SIG-M5 (cell line): ENCODE measurements around the gene SPDYE8.
"Not testable (repeated sequence)": the region's sequence is repeated elsewhere in the genome, so short reads cannot be mapped to it uniquely, and the experiment has no call there.

Experiments
- DNase-seq: peaks from one replicate; lab custom pipeline; 2025; lab: John Stamatoyannopoulos, UW

SPDYE8 gene, protein sequence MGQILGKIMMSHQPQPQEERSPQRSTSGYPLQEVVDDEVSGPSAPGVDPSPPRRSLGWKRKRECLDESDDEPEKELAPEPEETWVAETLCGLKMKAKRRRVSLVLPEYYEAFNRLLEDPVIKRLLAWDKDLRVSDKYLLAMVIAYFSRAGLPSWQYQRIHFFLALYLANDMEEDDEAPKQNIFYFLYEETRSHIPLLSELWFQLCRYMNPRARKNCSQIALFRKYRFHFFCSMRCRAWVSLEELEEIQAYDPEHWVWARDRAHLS

DNA sequence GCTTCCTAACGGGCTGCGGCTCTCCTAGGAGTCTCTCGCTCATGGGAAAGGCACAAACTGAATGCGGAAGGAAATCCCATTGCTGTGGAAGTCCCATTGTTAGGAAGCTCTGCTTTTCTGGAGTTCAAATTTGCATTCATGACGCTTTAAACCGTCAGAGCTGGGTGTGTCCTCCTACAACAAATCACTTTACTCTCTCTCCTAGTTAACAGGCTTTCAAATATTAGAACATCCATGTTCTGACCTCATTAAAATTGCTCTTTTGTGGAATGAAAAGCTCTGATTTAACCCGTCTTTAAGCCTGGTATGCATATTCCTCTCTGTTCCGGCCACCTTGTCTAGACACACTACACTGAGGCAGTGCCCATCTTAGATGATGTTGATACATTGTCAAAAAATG lies at the start of gene SPDYE8:
Gene SPDYE8, minus strand, starts transcription at position 101 of the 400 bp plus-strand sequence. CDS start 1,800 bp downstream, outside the sequence.
- DNase-seq: not testable (repeated sequence)

DNA sequence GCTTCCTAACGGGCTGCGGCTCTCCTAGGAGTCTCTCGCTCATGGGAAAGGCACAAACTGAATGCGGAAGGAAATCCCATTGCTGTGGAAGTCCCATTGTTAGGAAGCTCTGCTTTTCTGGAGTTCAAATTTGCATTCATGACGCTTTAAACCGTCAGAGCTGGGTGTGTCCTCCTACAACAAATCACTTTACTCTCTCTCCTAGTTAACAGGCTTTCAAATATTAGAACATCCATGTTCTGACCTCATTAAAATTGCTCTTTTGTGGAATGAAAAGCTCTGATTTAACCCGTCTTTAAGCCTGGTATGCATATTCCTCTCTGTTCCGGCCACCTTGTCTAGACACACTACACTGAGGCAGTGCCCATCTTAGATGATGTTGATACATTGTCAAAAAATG lies 28.2 kb upstream of the SPDYE8 start, which contains the start of gene SPDYE11:
Gene SPDYE11, minus strand, starts transcription at position 101 of the 400 bp plus-strand sequence. CDS start 1,800 bp downstream, outside the sequence.
- DNase-seq: not testable (repeated sequence)

DNA sequence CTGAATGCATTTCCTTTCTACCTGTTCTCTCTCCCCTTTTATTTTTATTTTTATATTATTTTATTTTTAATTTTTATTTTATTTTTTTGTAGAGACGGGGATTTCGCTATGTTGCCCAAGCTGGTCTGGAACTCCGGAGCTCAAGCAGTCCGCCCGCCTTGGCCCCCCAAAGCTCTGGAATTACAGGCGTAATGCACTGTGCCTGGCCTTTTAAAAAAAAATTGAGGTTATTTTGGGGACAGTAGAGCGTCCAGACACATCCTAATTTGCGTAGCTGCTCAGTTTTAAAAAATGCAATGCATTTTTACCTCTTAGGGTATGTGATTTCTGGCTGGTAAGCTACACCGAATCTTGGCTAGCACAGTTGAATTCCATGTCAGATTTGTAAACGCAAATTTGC lies 23.1 kb downstream of the SPDYE8 start:
- DNase-seq: not testable (repeated sequence)

DNA sequence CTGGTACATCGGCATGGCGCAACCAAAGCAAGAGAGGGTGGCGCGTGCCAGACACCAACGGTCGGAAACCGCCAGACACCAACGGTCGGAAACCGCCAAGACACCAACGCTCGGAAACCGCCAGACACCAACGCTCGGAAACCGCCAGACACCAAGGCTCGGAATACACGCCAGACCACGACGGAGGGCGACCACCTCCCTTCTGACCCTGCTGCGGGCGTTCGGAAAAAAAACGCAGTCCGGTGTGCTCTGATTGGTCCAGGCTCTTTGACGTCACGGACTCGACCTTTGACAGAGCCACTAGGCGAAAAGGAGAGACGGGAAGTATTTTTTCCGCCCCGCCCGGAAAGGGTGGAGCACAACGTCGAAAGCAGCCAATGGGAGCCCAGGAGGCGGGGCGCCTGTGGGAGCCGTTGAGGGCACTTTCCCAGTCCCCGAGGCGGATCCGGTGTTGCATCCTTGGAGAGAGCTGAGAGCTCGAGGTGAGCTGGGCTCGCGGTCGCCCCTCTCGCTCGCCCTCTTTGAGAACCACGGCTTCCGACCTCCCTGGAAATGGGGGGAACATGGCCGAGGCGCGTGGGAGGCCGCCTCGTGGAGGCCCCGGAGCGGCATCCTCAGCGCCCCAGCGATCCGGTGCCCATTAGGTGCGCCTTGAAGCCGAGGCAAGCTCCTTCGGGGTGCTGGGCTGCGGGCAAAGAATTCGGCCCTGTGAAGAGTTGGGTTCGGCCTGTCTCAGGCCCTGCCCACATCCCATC lies 23.7 kb downstream of the SPDYE8 start:
- not testable (repeated sequence) for DNase-seq

DNA sequence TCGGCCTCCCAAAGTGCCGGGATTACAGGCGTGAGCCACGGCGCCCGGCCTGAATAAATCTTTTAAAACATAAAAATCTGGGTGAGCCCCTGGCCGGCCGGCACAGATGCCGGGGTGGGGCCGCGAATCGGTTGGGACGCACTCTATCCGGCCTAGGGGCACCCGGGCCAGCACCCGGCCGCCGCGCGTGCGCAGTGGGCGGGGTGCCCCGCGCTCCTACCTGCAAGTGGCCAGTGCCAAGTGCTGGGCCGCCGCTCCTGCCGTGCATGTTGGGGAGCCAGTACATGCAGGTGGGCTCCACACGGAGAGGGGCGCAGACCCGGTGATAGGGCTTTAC lies 24.2 kb downstream of the SPDYE8 start:
- not testable (repeated sequence) for DNase-seq

DNA sequence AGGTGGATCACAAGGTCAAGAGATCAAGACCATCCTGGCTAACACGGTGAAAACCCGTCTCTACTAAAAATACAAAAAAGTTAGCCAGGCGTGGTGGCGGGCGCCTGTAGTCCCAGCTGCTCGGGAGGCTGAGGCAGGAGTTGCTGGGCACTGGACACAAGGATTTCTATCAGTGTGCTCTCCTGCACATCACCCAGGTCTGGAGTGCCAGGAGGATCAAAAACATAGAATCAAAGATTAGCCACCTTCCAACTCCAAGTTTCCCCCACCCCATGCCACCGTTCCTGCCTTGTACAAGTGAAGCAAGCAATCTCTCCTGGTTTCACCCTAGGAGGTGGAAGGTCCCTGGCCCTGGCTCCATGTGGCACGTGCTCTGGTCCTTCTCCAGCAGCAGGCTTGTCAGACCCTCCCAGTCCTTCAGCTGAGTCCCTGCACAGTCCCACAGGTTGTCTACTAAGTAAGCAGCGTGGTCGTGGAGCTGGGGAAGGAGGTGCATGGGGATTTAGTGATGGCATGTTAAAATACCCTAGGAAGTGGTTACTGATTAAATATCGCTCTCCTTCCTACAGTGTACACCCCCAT lies 31.6 kb downstream of the SPDYE8 start:
- not testable (repeated sequence) for DNase-seq

DNA sequence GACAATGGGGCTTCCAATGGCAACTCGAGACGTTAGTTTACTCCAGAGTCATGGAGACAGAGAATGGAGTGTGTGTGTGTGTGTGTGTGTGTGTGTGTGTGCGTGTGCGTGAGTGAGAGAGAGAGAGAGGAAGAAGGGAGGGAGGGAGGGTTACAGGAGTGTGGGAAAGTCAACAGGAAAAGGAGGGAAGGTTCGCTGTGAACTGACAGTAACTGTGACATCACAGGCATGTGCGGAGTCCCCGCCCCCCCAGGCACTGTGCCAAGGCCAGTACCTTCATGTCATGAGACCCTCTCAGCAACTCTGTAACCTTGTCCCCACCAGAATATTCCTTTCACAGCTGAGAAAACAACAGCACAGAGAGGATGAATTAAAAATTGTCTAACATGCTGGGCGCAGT lies 32.1 kb downstream of the SPDYE8 start:
- not testable (repeated sequence) for DNase-seq

DNA sequence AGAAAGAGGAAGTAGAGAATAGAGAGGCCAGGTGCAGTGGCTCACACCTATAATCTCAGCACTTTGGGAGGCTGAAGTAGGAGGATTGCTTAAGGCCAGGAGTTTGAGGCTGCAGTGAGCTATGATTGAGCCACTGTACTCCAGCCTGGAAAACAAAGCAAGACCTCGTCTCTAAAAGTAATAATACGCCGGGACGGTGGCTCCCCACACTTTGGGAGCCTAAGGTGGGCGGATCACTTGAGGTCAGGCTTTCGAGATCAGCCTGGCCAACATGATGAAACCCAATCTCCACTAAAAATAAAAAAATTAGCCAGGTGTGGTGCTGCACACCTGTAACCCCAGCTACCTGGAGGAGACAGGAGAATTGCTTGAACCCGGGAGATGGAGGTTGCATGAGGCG lies 34.1 kb downstream of the SPDYE8 start:
- not testable (repeated sequence) for DNase-seq

DNA sequence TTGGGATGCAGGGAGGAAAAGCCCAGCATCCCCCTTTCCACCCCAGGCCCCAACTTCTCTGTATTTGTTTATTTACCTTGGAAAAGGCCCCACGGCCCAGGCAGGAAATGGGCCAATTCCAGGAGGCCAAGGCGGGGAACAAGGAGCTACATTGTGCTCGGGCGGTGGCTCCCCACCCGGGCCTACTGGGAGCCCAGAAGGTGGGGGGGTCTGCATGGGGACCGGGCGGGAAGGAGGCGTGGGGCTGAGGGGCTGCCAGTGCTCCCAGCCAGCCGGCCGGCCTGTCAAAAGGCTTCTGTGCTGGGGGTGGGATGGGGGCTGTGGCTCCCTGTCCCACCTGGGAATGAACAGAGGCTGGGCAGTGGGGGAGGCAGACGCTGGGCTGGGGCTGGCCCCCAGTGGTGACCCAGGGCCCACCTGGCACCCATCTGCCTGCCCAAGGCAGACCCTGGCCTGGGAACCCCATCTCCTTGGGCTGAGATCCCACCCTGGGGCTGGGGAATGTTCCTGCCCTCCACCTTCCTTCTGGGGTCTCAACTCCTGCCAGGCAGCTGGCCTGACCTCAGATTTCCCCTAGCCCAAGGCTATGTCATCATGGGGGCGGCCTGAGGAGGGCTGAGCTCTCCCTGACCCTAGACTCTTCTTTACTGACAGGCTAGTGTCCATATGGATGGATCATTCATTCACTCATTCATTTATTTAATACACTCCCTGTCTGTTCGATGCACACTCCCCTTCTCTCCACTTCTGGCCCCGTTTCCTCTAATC lies 39.2 kb downstream of the SPDYE8 start:
- DNase-seq: not testable (repeated sequence)

DNA sequence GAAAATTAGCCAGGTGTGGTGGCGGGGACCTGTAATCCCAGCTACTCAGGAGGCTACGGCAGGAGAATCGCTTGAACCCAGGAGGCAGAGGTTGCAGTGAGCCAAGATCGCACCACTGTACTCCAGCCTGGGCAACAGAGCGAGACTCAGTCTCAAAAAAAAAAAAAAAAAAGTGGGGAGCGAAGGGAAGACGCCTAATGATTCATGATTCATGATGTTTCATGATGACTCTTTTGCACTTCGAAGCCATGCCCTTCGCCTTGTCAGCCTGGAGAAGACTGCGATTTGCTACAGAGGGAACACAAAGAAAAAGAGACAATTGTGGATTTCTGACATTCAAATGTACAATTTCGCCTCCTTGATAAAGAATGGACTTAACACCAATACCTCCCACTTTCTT lies 47.5 kb downstream of the SPDYE8 start:
- not testable (repeated sequence) for DNase-seq

DNA sequence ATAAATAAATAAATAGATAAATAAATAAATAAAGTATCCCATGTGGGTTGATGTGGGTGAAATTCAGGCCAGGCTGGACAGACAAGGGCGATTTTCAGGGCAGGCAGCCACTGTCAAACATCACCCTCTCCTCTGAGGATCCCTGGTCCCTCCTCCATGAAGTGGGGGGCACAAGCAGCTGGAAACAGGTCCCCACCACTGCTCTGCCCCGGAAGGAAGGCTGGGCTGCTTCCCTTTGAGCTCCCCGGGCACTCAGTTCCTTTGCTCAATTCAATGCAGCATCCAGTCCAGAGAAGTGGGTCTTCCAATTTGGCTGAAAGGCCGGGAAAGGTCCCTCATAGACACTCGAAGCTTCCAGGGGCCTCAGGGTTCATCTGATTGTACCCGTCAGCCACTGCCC lies 49.2 kb downstream of the SPDYE8 start:
- DNase-seq: not testable (repeated sequence)

DNA sequence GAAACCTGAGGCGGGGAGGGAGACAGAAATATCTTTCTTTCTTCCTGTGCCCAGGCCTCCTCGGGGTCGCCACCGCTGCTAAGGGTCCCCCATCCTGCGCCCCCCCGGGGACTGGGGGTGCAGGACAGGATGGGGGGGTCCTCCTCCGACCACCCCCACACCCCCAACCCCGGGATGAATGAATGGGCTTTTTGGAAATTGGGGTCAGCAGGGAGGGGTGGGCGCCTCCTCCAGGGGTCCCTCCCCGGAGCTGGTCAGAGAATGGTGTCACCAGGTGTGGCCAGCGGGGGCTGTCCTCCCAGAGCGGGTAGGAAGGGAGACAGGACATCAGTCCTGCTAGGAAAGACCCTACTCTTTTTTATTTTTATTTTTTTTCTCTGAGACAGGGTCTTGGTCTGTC lies 53.1 kb downstream of the SPDYE8 start:
- DNase-seq: not testable (repeated sequence)

DNA sequence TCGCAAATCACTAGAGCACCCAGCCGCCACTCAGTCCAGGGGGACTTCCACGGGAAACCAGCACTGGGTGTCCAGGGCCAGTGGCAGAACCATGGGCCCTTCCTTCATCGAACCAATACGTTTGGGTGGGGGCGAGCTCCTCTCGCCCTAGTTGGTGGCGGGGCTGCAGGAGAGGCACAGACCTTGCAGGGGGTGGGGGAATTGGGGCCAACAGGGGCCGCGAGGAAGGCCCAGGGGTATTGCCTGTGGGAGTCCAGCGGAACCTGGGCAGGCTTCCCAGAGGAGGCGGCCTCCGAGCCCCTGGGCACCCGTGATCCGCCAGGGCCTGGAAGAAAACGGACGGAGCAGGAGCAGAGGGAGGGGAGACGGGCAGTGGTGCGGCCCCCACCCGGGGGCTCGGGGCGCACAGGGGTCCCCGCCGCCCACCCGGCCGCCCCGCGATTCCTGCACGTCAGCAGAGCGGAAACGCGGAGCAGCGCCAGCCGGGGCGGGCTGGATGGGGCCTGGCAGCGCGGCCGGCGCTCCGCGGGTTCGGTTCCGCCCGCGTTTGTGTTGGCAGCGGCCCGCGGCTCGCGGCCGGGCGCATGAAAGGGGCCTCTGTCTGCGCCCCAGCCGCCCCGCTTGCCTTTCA lies 53.8 kb downstream of the SPDYE8 start:
- DNase-seq: not testable (repeated sequence)

DNA sequence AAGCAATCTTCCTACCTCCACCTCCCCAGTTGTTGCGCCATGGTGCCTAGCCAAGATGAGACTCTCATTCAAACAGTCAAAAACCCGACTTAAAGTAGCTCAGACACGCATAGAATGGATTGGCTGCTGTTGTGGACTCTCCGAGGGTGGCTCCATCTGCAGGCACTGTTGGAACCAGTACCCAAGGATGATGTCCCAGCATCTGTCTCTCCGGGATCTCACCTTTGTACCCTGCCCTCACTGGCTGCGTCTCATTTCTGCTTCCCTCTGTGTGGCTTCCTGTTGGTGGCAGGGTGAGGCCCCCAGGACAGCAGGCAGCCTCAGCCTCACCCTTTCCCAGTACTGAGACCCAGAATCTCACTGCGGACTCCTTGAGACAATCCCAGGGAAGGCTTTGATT lies 54.8 kb downstream of the SPDYE8 start:
- DNase-seq: not testable (repeated sequence)

DNA sequence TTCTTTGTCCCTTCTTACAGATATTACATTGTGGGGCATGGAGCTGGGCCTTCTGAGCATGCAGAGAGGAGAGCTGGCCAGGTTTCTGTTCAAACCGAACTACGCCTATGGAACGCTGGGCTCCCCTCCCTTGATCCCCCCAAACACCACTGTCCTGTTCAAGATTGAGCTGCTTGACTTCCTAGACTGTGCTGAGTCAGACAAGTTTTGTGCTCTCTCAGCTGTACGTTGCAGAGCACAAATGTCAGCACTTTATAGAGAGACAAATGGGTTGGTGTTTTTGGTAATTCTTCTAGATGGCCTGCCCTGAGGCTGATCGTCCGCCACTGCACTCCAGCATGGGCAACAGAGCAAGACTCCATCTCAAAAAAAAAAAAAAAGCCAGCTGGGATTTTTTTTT lies 58.1 kb downstream of the SPDYE8 start:
- not testable (repeated sequence) for DNase-seq
